Measurements from ENCODE around the gene CPA4. TPM values are rescaled to one million over a fixed set of nuclear protein-coding genes. Genes with fewer than 3 reads are reported as not detected.

CPA4 gene
- total and polyA plus RNA-seq, 4 donors, result 0.03 to 0.05 TPM; not detected in 2

DNA sequence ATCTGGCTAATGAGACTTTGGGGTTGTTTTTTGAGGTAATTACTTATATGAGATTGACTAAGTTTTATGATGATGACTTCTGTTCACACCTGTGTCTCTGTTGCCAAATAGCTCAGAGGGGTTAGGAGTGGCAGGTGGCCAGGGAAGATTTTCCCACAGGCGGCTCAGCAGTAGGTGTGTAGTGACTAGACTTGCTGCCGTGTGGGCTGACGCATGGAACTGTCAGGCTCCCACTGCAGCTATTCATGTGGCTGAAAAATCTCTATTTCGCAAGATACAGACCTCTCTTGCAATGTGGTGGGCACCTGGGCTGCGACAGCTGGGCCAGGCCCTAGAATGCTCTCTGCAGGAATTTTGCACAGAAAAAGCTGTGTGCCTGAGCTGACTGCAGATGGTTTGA lies 1.4 kb downstream of the CPA4 start:
- Histone ChIP-seq H3K4me3 (ENCODE audit: low read depth in 1 of 3, low read length in 3 of 3) (no peak overlapping the region), H3K27ac (ENCODE audit: low read depth in 1 of 2, low read length in 2 of 2) (no peak overlapping the region), H3K9me3 (ENCODE audit: control insufficient read depth in 4 of 4, low read length in 3 of 4) (peaks cover 0 to 4% (median under 1%) of the 10 kb centered on the region in 4 donors), H3K27me3 (ENCODE audit: control insufficient read depth in 4 of 4, insufficient read depth in 4 of 4, low read length in 3 of 4) (peaks cover 0 to 3% (median 0%) of the 10 kb centered on the region in 4 donors), H3K9ac (ENCODE audit: low read depth in 1 of 2, low read length in 2 of 2) (no peak overlapping the region), H3K36me3 (ENCODE audit: control insufficient read depth in 4 of 4, insufficient read depth in 3 of 4, low read depth in 1 of 4, low read length in 3 of 4) (no peaks in the 10 kb centered on the region), H3K4me1 (ENCODE audit: control insufficient read depth in 4 of 4, insufficient read depth in 4 of 4, low read length in 3 of 4) (no peaks in the 10 kb centered on the region)
- no peak for DNase-seq (ENCODE audit: low spot score)
- 82% methylated on average over 5 of the region's 5 CpGs for WGBS
- TF ChIP-seq, protein P1, sequence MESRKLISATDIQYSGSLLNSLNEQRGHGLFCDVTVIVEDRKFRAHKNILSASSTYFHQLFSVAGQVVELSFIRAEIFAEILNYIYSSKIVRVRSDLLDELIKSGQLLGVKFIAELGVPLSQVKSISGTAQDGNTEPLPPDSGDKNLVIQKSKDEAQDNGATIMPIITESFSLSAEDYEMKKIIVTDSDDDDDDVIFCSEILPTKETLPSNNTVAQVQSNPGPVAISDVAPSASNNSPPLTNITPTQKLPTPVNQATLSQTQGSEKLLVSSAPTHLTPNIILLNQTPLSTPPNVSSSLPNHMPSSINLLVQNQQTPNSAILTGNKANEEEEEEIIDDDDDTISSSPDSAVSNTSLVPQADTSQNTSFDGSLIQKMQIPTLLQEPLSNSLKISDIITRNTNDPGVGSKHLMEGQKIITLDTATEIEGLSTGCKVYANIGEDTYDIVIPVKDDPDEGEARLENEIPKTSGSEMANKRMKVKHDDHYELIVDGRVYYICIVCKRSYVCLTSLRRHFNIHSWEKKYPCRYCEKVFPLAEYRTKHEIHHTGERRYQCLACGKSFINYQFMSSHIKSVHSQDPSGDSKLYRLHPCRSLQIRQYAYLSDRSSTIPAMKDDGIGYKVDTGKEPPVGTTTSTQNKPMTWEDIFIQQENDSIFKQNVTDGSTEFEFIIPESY (IDR thresholded peaks at IDR 0.05), result no peak
- no peak for TF ChIP-seq FOXA2 (IDR thresholded peaks at IDR 0.05)
- TF ChIP-seq EGR1 (IDR thresholded peaks at IDR 0.05; ENCODE audit: low read depth in 2 of 2), result no peak
- TF ChIP-seq RAD21 (IDR thresholded peaks at IDR 0.05), result no peak
- TF ChIP-seq HNF4A (conservative IDR thresholded peaks at IDR 0.05), result no peak
- TF ChIP-seq GABPA (IDR thresholded peaks at IDR 0.05 in 1 of 2, conservative IDR thresholded peaks at IDR 0.05 in 1 of 2), result no peak
- TF ChIP-seq NR2F2 (IDR thresholded peaks at IDR 0.05), result no peak
- TF ChIP-seq TAF1 (conservative IDR thresholded peaks at IDR 0.05), result no peak
- TF ChIP-seq FOXA1 (IDR thresholded peaks at IDR 0.05), result no peak
- TF ChIP-seq, protein P2, sequence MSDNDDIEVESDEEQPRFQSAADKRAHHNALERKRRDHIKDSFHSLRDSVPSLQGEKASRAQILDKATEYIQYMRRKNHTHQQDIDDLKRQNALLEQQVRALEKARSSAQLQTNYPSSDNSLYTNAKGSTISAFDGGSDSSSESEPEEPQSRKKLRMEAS (IDR thresholded peaks at IDR 0.05), result no peak
- no peak for TF ChIP-seq JUND (IDR thresholded peaks at IDR 0.05)
- no peak for TF ChIP-seq HNF4G (IDR thresholded peaks at IDR 0.05)
- TF ChIP-seq, protein P3, sequence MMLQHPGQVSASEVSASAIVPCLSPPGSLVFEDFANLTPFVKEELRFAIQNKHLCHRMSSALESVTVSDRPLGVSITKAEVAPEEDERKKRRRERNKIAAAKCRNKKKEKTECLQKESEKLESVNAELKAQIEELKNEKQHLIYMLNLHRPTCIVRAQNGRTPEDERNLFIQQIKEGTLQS (IDR thresholded peaks at IDR 0.05), result no peak
- TF ChIP-seq YY1 (IDR thresholded peaks at IDR 0.05), result no peak

DNA sequence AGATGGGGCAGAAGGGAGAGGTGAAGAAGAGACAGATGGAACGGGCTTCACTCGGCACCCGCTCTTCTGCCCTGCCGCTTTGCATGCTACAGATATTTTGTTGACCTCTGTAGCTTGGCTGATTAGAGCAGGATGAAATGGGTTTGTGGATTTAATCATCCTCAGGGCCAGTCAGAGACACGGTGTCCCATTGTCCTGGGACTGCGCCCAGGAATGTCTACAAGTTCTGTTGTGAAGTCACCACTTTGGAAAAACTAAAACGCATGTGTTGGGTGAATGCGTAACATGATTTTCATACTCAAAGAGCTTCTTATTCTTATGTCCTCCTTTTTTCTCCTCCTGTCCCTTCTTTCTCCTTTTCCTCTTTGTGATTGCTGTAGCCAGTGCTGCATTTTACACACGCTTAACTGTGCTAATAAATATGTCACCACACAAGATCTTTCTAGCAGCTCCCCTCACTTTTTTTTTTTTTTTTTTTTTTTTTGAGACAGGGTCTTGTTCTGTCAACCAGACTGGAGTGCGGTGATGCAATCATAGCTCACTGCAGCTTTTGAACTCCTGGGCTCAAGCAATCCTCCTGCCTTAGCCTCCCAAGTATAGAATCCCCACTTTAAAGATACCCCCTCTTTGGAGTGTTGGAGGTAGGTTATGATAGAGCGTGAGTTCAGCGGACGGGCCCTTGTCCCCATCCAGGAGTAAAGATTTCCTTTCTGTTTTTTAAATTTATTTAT lies 3.4 kb downstream of the CPA4 start:
- no peak overlapping the region for H3K27ac ChIP-seq (ENCODE audit: low read depth in 1 of 2, low read length in 2 of 2)
- WGBS, result 92% methylated on average over 13 of the region's 13 CpGs
- no peaks in the 10 kb centered on the region for H3K36me3 ChIP-seq (ENCODE audit: control insufficient read depth in 4 of 4, insufficient read depth in 3 of 4, low read depth in 1 of 4, low read length in 3 of 4)
- H3K9me3 ChIP-seq (ENCODE audit: control insufficient read depth in 4 of 4, low read length in 3 of 4), result peaks cover 0 to 4% (median under 1%) of the 10 kb centered on the region in 4 donors
- H3K27me3 ChIP-seq (ENCODE audit: control insufficient read depth in 4 of 4, insufficient read depth in 4 of 4, low read length in 3 of 4), result peaks cover 0 to 3% (median 0%) of the 10 kb centered on the region in 4 donors
- no peak overlapping the region for H3K9ac ChIP-seq (ENCODE audit: low read depth in 1 of 2, low read length in 2 of 2)
- no peak for DNase-seq (ENCODE audit: low spot score)
- no peaks in the 10 kb centered on the region for H3K4me1 ChIP-seq (ENCODE audit: control insufficient read depth in 4 of 4, insufficient read depth in 4 of 4, low read length in 3 of 4)
- H3K4me3 ChIP-seq (ENCODE audit: low read depth in 1 of 3, low read length in 3 of 3), result no peak overlapping the region
- TF ChIP-seq, protein P4, sequence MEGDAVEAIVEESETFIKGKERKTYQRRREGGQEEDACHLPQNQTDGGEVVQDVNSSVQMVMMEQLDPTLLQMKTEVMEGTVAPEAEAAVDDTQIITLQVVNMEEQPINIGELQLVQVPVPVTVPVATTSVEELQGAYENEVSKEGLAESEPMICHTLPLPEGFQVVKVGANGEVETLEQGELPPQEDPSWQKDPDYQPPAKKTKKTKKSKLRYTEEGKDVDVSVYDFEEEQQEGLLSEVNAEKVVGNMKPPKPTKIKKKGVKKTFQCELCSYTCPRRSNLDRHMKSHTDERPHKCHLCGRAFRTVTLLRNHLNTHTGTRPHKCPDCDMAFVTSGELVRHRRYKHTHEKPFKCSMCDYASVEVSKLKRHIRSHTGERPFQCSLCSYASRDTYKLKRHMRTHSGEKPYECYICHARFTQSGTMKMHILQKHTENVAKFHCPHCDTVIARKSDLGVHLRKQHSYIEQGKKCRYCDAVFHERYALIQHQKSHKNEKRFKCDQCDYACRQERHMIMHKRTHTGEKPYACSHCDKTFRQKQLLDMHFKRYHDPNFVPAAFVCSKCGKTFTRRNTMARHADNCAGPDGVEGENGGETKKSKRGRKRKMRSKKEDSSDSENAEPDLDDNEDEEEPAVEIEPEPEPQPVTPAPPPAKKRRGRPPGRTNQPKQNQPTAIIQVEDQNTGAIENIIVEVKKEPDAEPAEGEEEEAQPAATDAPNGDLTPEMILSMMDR (IDR thresholded peaks at IDR 0.05; ENCODE audit: low read depth, low read length, missing input control), result no peak
- TF ChIP-seq, protein P2 (IDR thresholded peaks at IDR 0.05), result no peak
- TF ChIP-seq GABPA (IDR thresholded peaks at IDR 0.05 in 1 of 2, conservative IDR thresholded peaks at IDR 0.05 in 1 of 2), result no peak

All from liver (tissue), 9 donors.